Hematopoietic multipotent progenitor cell treated with erythropoietin and hydrocortisone succinate and interleukin-3 and kit ligand, for 17 days (in vitro differentiated cells): ENCODE measurements around the gene RNFT2.

ENCODE experiments used
- DNase-seq: peaks from one replicate; pipeline ENCODE4 v3.0.0-alpha.2; 2015; ENCODE audit warnings: low spot score

The RNFT2 gene

GRCh38 chr12:116837097-116837496 is 99.0 kb downstream of the RNFT2 start:
- no peak for DNase-seq

GRCh38 chr12:116838365-116838764 is 100.2 kb downstream of the RNFT2 start:
- DNase-seq: no peak

GRCh38 chr12:116839287-116839830 is 101.2 kb downstream of the RNFT2 start:
- DNase-seq: no peak

- DNase-seq: no peak
These were observed 105.0 kb downstream of the RNFT2 start for GRCh38 chr12:116843085-116843484.

GRCh38 chr12:116849216-116849615 is 111.1 kb downstream of the RNFT2 start:
- no peak for DNase-seq

GRCh38 chr12:116852303-116852702 is 114.2 kb downstream of the RNFT2 start:
- no peak for DNase-seq

GRCh38 chr12:116853507-116853906 is 115.4 kb downstream of the RNFT2 start:
- no peak for DNase-seq

- DNase-seq: no peak
These were observed 117.8 kb downstream of the RNFT2 start for GRCh38 chr12:116855744-116856470.

GRCh38 chr12:116856729-116857128 is 118.6 kb downstream of the RNFT2 start:
- DNase-seq: no peak

GRCh38 chr12:116859079-116859478 is 121.0 kb downstream of the RNFT2 start:
- no peak for DNase-seq

- DNase-seq: no peak
These were observed 122.1 kb downstream of the RNFT2 start for GRCh38 chr12:116860263-116860662.

- DNase-seq: no peak
These were observed 123.2 kb downstream of the RNFT2 start for GRCh38 chr12:116861320-116861719.

- DNase-seq: no peak
These were observed 124.1 kb downstream of the RNFT2 start for GRCh38 chr12:116862167-116862566.

- no peak for DNase-seq
These were observed 125.2 kb downstream of the RNFT2 start for GRCh38 chr12:116863275-116863767.

- DNase-seq: no peak
These were observed 126.5 kb downstream of the RNFT2 start for GRCh38 chr12:116864371-116865160.

GRCh38 chr12:116867523-116867922 is 129.4 kb downstream of the RNFT2 start:
- no peak for DNase-seq

- no peak for DNase-seq
These were observed 132.2 kb downstream of the RNFT2 start for GRCh38 chr12:116870306-116870705.

- DNase-seq: no peak
These were observed 136.3 kb downstream of the RNFT2 start for GRCh38 chr12:116874324-116874995.

- no peak for DNase-seq
These were observed 138.2 kb downstream of the RNFT2 start for GRCh38 chr12:116876151-116876869.

- no peak for DNase-seq
These were observed 140.7 kb downstream of the RNFT2 start for GRCh38 chr12:116878567-116879508.
